ENCODE data around the gene CNTNAP4. TPM values are rescaled to one million over a fixed set of nuclear protein-coding genes. Genes with fewer than 3 reads are reported as not detected.

CNTNAP4 gene
- total RNA-seq, 2 donors from 2014 or later = not detected

DNA sequence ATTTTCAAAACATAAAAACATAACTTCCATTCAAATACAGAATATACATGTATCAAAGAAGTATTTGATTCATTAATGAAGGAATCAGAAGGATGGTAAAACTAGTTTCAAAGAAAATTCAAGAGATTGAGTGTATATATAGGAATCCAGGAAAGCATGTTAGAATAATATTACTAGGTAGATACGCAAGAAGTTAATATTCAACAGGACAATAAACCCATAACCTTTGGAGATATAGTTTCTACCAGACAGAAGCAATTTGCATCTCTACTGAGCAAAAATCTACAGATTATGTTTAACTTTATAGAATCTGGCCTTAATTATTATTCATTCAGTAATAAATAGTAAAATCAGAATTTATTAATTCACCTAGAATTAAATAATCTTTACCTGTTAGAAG, 166.8 kb downstream of the CNTNAP4 start:
- Histone ChIP-seq H3K27me3 (no peaks in the 10 kb centered on the region), H3K4me3 (no peak overlapping the region), H3K9me3 (no peaks in the 10 kb centered on the region), H3K27ac (no peak overlapping the region), H3K36me3 (no peaks in the 10 kb centered on the region), H3K4me1 (no peaks in the 10 kb centered on the region)
- TF ChIP-seq, protein P1, sequence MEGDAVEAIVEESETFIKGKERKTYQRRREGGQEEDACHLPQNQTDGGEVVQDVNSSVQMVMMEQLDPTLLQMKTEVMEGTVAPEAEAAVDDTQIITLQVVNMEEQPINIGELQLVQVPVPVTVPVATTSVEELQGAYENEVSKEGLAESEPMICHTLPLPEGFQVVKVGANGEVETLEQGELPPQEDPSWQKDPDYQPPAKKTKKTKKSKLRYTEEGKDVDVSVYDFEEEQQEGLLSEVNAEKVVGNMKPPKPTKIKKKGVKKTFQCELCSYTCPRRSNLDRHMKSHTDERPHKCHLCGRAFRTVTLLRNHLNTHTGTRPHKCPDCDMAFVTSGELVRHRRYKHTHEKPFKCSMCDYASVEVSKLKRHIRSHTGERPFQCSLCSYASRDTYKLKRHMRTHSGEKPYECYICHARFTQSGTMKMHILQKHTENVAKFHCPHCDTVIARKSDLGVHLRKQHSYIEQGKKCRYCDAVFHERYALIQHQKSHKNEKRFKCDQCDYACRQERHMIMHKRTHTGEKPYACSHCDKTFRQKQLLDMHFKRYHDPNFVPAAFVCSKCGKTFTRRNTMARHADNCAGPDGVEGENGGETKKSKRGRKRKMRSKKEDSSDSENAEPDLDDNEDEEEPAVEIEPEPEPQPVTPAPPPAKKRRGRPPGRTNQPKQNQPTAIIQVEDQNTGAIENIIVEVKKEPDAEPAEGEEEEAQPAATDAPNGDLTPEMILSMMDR (IDR thresholded peaks at IDR 0.05) = no peak
- DNase-seq (ENCODE audit: low spot score) = no peak

DNA sequence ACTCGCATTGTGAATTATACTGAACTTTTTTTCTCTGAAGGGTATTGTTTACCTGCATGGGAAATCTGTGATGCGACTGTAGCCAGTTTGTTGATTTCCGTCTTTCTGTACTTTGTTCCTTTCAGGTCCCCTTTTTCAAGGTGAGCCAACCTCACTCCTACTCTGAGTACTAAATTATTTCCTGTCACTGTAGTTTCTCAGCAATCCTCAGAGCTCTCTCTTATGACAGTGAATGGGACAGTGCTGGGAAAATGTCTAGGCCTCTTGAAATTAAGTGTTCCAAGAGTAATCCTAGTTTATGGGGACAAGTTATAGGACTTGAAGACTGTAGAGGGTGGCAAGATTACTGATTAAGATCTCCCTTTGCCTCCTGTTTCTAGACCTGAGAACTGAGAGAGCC, 167.6 kb downstream of the CNTNAP4 start:
- H3K36me3 ChIP-seq = no peaks in the 10 kb centered on the region
- TF ChIP-seq, protein P1 (IDR thresholded peaks at IDR 0.05) = no peak
- no peak overlapping the region for H3K27ac ChIP-seq
- no peak for DNase-seq (ENCODE audit: low spot score)
- no peaks in the 10 kb centered on the region for H3K9me3 ChIP-seq
- no peak overlapping the region for H3K4me3 ChIP-seq
- H3K27me3 ChIP-seq = no peaks in the 10 kb centered on the region
- H3K4me1 ChIP-seq = no peaks in the 10 kb centered on the region

DNA sequence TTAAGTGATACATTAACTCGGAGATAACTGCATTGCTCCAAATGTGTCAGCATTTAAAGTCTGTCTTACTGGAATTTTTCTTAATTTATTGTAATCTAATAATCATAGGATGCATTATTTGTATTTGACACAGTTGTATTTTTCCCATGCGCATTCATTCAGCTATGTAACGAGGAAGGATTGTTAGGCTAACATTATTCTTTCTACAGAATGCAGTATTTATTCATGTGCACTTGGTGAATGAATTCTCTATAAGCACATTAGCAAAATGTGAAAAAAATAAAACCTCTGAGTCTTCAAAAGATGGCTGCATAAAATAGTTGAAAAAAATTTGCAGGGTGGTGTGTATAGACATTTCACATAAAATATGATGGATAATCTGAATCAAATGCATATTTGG, 168.6 kb downstream of the CNTNAP4 start:
- Histone ChIP-seq H3K4me1 (no peaks in the 10 kb centered on the region), H3K27me3 (no peaks in the 10 kb centered on the region), H3K36me3 (no peaks in the 10 kb centered on the region), H3K4me3 (no peak overlapping the region), H3K9me3 (no peaks in the 10 kb centered on the region), H3K27ac (no peak overlapping the region)
- TF ChIP-seq, protein P1 (IDR thresholded peaks at IDR 0.05) = no peak
- DNase-seq (ENCODE audit: low spot score) = no peak

DNA sequence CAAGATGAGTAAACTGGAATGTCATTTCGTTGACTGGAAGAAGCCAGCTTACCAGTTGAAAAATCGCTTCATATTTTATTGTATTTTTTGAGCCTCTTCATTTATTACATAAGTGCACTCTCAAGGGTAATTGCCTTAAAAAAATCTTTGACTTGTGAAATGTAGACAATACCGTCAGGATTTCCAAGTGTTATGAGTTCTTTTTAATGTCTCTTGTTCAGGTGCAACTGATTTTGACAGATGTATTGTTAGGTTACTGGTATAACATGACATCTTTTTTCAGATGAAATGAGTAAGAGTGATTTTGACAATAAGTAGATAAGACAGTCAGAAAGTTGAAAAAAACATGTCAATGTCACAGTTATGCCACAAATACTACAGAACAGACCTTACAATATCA, 169.1 kb downstream of the CNTNAP4 start:
- no peaks in the 10 kb centered on the region for H3K9me3 ChIP-seq
- H3K4me1 ChIP-seq = no peaks in the 10 kb centered on the region
- DNase-seq (ENCODE audit: low spot score) = no peak
- no peaks in the 10 kb centered on the region for H3K36me3 ChIP-seq
- H3K4me3 ChIP-seq = no peak overlapping the region
- no peaks in the 10 kb centered on the region for H3K27me3 ChIP-seq
- TF ChIP-seq, protein P1 (IDR thresholded peaks at IDR 0.05) = no peak
- H3K27ac ChIP-seq = no peak overlapping the region

DNA sequence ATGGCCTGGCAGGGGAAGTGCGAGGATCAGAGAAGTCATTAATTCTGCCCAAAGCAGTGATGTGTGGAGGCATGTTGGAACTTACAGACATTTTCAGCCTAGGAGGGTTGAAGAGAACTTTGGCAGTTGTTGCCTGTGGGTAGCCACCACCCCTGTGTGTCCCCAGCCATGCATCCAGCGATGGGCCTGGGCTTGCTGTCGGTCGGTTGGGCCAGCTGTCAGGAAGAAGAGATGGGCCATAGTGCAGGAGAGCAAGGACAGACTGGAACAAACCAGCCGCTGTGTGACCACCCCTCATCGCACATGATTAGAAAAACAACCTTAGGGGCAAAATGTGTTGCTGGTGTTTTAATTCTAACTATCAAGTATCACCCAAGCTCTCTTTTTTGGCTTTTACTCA, 173.7 kb downstream of the CNTNAP4 start:
- H3K4me1 ChIP-seq = no peaks in the 10 kb centered on the region
- H3K9me3 ChIP-seq = no peaks in the 10 kb centered on the region
- no peak overlapping the region for H3K4me3 ChIP-seq
- no peak overlapping the region for H3K27ac ChIP-seq
- DNase-seq (ENCODE audit: low spot score) = no peak
- TF ChIP-seq, protein P1 (IDR thresholded peaks at IDR 0.05) = no peak
- H3K27me3 ChIP-seq = no peaks in the 10 kb centered on the region
- no peaks in the 10 kb centered on the region for H3K36me3 ChIP-seq

DNA sequence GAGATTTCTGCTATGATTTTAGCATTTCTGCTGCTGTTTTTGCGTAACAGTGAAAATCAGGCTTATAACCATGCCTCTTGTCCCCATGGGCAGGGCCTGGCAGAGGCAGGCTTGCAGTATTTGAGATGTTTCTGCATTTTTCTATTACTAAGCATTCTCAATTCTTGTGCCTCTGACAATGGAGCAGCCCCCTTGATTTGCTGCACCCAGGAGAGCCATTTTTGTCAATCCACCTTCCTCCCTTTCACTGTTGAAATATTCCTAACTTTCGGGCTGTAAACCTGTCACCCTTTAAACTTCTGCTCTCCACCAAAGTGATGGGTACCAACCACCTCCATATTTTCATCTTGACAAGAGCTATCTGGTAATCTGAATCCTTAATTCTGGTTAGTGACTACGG, 178.1 kb downstream of the CNTNAP4 start:
- Histone ChIP-seq H3K9me3 (no peaks in the 10 kb centered on the region), H3K4me1 (no peaks in the 10 kb centered on the region), H3K27me3 (no peaks in the 10 kb centered on the region), H3K36me3 (no peaks in the 10 kb centered on the region), H3K4me3 (no peak overlapping the region), H3K27ac (no peak overlapping the region)
- TF ChIP-seq, protein P1 (IDR thresholded peaks at IDR 0.05) = no peak
- no peak for DNase-seq (ENCODE audit: low spot score)

Data from right atrium auricular region (tissue), 2 donors.